Gastroesophageal sphincter (tissue), 3 donors: Measurements from ENCODE around the gene BBC3.

ENCODE experiments used
- EP300 ChIP-seq: sonication (generic); formaldehyde crosslinking; IDR thresholded peaks from one replicate; pipeline ENCODE4 v1.6.1; 2017; ENCODE audit warnings: antibody characterized with exemption, mild to moderate bottlenecking
- POLR2A ChIP-seq, 2 donors: fragments of 450-650 bp; IDR thresholded peaks; one replicate each; pipeline ENCODE4 v1.6.1; 2017; ENCODE audit warnings: antibody characterized with exemption in 2 of 2, mild to moderate bottlenecking in 2 of 2, moderate library complexity in 1 of 2
- POLR2AphosphoS5 ChIP-seq: sonication (generic); formaldehyde crosslinking; IDR thresholded peaks from one replicate; pipeline ENCODE4 v1.6.1; 2017; ENCODE audit warnings: antibody characterized with exemption
- TF ChIP-seq, protein P1 (sequence below), 4 experiments: fragments of 200-600 bp in 2 of 4; fragments of 450-650 bp in 2 of 4; sonication (generic) in 1 of 4; IDR thresholded peaks; one replicate each; pipeline ENCODE4 v1.5.1; 2017 to 2019; ENCODE audit warnings: antibody characterized with exemption in 4 of 4, mild to moderate bottlenecking in 2 of 4, moderate library complexity in 2 of 4

DNA sequence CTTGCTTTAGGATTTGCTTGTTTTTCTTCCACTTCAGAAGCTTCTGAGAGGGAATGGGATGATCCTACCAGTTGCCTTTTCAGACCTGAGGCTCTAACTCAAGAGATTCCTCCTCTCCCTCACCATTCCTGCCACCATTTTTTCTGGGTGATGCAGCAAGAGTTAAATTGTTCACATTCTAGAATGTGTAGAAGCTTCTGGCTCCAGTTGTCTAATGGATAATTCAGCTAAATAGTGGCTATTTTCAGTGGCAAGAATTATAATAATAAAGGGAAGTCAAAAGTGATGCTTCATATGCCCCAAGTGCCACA lies 20.9 kb downstream of the BBC3 start:
- TF ChIP-seq, protein P1, sequence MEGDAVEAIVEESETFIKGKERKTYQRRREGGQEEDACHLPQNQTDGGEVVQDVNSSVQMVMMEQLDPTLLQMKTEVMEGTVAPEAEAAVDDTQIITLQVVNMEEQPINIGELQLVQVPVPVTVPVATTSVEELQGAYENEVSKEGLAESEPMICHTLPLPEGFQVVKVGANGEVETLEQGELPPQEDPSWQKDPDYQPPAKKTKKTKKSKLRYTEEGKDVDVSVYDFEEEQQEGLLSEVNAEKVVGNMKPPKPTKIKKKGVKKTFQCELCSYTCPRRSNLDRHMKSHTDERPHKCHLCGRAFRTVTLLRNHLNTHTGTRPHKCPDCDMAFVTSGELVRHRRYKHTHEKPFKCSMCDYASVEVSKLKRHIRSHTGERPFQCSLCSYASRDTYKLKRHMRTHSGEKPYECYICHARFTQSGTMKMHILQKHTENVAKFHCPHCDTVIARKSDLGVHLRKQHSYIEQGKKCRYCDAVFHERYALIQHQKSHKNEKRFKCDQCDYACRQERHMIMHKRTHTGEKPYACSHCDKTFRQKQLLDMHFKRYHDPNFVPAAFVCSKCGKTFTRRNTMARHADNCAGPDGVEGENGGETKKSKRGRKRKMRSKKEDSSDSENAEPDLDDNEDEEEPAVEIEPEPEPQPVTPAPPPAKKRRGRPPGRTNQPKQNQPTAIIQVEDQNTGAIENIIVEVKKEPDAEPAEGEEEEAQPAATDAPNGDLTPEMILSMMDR (IDR thresholded peaks at IDR 0.05) = no peak
- TF ChIP-seq POLR2A (IDR thresholded peaks at IDR 0.05) (no peak), POLR2AphosphoS5 (no peak), EP300 (no peak)
